ENCODE data around the gene SERPINA1.

- no peak for TF ChIP-seq CTCF (conservative IDR thresholded peaks at IDR 0.05)
- TF ChIP-seq EZH2 (IDR thresholded peaks at IDR 0.05; ENCODE audit: low read depth), result no peak
Observed at GRCh38 chr14:94391281-94391975, 3.0 kb upstream of the SERPINA1 start.

Data from PC-9 (cell line).